Cardiac septum (tissue), 1 donor: ENCODE data around the gene ADCY9. TPM values are rescaled to one million over a fixed set of nuclear protein-coding genes. Genes with fewer than 3 reads are reported as not detected.
A peak's percentile ranks its signal among the peaks of the same experiment; 100 is the strongest.
"Not testable (repeated sequence)": the region's sequence is repeated elsewhere in the genome, so short reads cannot be mapped to it uniquely, and the experiment has no call there.

ENCODE experiments used
- DNase-seq: peaks from one replicate; pipeline ENCODE4 v3.0.0-alpha.2; 2020; ENCODE audit warnings: low spot score
- intact Hi-C: fragments of 100-400 bp; cut with DNase I; formaldehyde crosslinking; loops from one replicate; pipeline ENCODE4 v1.14.0; 2022
- total RNA-seq: library from RNA; stranded (reverse); fragmentation: NEBNext Ultra II Directional; extraction: Animal tissue kit (Norgen Biotek cat#: 25700); gene quantifications from one replicate; pipeline ENCODE4 v1.2.1, GENCODE V29; 2021
- donor health status: DM: no; HTN: no; CAD: no.

ADCY9 gene
- total RNA-seq, 1 donor from 2014 or later, result 44.0 TPM

- intact Hi-C loops, result no loop called here
- no peak for DNase-seq
Observed at GRCh38 chr16:4081047-4081446, 35.2 kb downstream of the ADCY9 start.

GRCh38 chr16:4077174-4077649 lies 39.0 kb downstream of the ADCY9 start:
- DNase-seq, result no peak
- intact Hi-C loops, result no loop called here

GRCh38 chr16:4075534-4075933 lies 40.7 kb downstream of the ADCY9 start:
- intact Hi-C loops, result no loop called here
- DNase-seq, result no peak

- intact Hi-C loops, DNase-seq: not testable (repeated sequence)
Observed at GRCh38 chr16:4073150-4073549, 43.1 kb downstream of the ADCY9 start.

GRCh38 chr16:4071686-4072561 lies 44.3 kb downstream of the ADCY9 start:
- intact Hi-C loops, result no loop called here
- no peak for DNase-seq

GRCh38 chr16:4070936-4071335 lies 45.3 kb downstream of the ADCY9 start:
- no peak for DNase-seq
- intact Hi-C loops, result no loop called here

DNA sequence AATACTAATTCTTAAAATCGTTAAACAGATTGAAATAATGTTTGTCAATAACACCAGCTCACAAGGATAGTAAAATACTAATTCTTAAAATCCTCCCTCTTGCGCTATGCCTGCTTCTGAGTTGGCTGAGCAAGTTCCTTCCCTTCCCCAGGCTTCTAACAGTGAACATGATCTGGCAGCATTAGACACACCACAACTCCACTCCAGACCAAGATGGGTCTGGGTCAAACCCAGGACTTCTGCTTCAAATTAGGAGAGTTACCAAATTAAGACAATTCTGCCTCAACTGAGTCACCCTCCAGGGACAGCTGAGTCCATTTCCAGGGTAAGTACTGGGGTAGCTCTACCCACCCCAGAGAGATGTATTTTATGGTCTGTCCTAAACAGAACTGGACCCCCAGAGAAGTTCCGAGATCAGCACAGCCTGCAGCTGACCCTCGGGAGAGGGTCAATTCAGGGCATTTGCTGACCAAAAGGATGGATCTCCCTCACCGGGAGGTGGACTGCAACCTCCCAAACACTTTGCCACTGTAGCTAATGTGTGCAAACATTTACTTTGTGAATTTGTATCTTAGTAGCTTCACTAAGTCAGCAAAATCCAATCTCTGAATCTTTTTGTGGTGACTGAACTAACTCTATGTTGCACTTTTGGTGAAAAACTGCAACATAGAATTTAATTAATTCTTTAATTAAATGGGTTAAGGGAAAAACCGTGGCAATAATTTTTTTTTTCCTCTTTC lies 48.8 kb downstream of the ADCY9 start:
- no peak for DNase-seq
- intact Hi-C loops, result no loop called here

DNA sequence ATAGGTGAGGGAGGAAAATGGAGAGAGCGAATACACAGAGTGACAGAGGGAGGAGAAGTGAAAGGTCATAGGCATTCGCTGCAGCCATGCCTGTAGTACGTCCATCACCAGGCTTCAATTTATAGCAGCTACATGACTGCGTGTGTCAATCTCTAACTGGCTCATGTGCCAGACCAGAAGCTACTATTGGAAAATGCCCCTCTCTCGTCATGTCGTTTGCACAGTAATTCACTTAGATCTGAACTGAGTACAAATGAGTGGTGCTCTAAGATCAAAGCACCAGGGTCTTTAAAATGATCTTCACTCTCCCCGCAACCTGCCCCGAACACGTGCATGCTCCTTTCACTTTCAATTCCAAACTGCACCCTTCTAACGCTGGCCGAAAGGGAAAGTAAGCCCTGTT lies 51.3 kb downstream of the ADCY9 start:
- intact Hi-C loops, result no loop called here
- DNase-seq, result no peak

DNA sequence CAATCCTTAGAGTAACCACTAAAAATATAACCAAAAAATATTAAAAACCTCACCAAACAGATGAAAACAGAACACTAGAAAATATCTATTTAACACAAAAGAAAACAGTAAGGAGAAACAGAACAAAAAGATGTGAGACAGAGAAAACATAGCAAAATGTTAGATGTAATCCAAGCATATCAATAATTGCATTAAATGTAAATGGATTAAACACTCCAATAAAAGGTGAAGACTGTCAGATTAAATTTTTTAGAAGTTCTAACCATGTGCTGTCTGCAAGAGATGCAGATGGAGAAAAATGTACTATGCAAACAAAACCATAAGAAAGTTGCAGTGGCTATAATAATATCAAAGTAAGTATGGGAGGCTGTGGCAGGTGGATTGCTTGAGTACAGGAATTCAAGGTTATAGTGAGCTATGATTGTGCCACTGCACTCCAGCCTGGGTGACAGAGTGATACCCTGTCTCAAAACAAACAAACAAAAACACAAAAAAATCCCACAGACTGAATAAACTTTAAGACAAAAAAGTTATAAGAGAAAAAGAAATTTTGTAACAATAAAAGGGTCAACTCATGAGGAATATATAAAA lies 53.9 kb downstream of the ADCY9 start:
- no peak for DNase-seq
- intact Hi-C loops, result no loop called here

DNA sequence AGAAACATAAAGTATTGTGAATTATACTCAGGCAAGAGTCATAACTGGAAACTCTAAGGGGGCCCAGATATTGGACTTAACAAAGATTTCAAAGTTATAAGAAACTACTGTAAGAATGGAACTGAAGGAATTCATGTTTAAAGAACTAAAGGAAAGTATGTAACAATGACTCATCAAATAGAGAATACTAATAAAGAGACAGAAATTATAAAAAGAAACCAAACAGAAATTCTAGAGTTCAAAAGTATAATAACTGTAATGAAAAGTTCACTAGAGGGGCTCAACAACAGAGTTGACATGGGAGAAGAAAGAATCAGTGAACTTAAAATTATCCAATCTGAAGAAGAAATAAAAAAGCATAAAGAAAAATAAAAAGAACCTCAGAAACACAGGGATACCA lies 55.4 kb downstream of the ADCY9 start:
- intact Hi-C loops, result no loop called here
- DNase-seq, result no peak

DNA sequence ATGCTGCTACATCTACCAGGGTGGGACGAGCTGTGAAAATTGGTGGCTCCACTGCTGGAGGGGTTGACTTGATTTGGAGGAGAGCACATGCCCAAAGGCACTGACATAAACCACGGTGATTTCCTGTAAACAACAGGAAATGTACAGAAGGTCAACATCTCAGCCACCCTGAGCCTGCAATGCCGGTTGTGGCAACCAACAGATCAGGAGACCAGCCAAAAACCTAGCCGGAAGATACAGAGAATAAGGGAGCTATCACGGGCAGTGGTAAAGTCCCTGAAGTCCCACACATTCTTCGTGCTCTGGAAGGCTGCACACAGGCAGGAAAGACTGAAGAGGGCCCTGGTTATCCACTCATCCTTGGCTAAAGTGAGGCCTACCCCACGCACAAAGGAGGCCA lies 56.2 kb downstream of the ADCY9 start:
- DNase-seq, result no peak
- intact Hi-C loops, result no loop called here

GRCh38 chr16:4058386-4058785 lies 57.9 kb downstream of the ADCY9 start:
- DNase-seq, result no peak
- intact Hi-C loops, result loop anchor here (10.0 kb wide), 1 partner anchor 56 kb away; the partner anchor contains the start of gene ADCY9

DNA sequence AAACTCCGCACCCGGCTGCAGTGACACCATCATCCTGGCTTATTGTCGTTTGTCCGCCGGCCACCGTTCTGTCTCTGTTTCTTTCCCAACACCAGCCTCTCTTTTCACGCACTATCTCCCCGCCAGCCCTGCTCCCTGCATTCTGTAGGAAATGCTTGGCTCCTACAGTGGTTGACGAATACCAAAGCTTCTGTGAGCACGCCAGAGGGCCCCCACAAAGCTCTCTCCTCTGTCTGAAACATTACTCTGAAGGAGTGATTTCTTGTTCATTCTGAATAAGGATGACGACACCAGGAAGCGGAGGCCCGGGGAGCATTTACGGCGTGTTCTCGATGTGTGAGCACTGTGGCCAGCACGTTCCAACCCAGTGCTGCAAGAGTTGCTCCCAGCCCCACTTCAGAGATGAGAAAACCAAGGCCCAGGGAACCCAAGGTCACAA lies 58.8 kb downstream of the ADCY9 start:
- intact Hi-C loops, result loop anchor here (10.0 kb wide), 1 partner anchor 57 kb away; the partner anchor contains the start of gene ADCY9
- DNase-seq, result no peak

DNA sequence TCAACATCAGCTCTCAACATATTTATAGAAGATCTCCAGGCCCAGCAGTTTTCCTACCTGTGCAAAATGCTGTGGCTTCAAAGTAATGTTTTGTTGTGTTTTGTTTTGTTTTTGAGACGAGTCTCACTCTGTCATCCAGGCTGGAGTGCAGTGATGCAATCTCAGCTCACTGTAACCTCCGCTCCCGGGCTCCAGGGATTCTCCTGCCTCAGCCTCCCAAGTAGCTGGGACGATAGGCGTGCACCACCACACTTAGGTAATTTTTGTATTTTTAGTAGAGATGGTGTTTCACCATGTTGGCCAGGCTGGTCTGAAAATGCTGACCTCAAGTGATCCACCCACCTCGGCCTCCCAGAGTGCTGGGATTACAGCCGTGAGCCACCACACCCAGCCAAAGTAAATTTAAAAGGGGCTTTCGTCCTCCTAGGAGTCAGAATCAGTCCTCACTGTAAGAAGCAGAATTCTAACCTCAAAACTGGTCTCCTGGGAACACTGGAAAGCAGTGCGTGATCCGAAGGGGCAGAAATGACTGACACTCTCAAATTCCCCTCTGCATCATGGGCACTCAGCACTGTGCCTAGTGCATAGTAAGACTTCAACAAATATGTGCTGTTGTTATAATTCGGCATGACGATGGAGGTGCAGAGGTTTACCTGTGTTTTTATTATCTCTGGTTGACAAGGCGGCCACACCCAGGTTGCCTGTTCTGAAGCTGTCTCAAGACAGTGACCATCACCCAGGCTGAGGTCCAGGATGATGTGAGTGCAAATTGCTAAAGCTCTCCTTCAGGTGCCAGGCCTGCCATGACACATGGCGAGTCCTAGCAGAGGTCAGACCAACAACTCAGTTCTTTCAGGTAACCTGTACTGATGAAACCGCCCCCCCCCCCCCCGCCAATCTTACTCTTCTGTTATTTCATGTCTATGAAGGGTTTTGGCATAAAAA lies 59.8 kb downstream of the ADCY9 start:
- no peak for DNase-seq

GRCh38 chr16:4055748-4056147 lies 60.5 kb downstream of the ADCY9 start:
- intact Hi-C loops, result loop anchor here (10.0 kb wide), 1 partner anchor 59 kb away; the partner anchor contains the start of gene ADCY9
- DNase-seq, result no peak

More for the DNA sequence above, 59.8 kb downstream of the ADCY9 start:
- intact Hi-C loops, result loop anchor here (10.0 kb wide), 1 partner anchor 58 kb away; the partner anchor contains the start of gene ADCY9

DNA sequence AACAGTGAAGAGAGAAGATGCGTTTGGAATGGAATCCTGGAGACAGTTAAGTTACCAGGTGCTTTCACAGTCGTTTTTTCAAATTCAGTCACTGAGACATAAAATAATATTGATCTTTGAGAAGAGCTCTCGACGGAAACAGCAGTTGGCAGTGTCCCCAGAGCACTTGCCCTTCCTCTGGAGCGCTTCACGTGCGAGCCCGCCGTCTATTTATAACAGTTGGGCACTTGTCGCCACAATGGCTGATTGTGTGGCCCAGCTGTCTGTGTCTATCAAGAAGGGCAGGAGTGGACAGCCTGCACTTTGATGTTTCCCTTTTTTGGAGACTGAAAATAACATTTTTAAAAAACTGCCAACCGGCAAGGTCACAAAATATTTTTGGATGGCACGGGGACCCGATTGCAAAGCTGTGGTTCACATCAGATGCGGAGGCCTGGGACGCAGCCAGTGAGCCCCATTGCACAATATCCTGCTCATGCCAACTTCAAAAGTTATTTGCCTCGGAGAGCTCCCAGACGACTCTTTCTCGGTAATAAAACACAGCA lies 62.9 kb downstream of the ADCY9 start:
- DNase-seq, result peak; percentile 85
- intact Hi-C loops, result loop anchor here (2.0 to 10.0 kb wide), 2 partner anchors 37 to 61 kb away; partner anchors contain the start of gene ADCY9

DNA sequence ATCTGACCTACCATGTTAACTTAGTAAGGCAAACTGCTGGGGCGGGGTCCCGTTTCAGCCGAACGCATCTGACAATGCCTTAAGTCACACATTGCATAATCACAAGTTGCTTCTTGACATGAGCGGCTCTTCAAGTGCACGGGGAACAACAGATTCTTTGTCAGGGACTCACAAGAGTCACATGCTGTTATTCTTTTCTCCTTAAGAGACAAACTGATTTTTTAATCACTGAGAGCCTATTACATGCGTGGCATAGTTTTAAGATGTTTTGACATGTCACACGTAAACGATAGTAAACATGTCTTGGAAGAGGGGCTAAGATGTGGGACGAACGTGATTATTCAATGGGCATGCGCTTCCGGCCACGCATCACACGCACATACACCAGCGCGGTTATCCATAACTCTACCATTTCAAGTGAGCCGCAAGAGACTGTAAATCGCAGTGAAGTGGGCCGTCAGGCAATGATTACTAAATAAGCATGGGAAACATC lies 63.4 kb downstream of the ADCY9 start:
- no peak for DNase-seq
- intact Hi-C loops, result loop anchor here (2.0 to 10.0 kb wide), 2 partner anchors 38 to 62 kb away; partner anchors contain the start of gene ADCY9

DNA sequence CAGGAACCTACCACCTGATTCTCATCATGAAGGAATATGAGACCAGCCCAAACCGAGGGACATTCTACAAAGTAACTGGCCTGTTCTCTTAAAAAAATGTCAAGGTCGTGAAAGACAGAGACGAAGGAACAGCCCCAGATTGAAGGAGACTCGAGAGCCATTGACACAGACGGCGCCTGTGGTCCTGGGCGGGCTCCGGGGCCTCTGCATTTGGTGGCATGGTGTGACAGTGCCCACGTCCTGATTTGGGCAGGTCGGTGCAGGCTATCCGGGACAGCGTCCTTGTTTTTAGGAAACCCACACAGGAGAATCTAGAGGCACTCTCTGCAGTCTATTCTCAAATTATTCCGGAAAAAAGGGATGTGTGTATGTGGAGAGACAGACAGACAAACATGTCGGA lies 64.1 kb downstream of the ADCY9 start:
- intact Hi-C loops, result loop anchor here (2.0 to 10.0 kb wide), 2 partner anchors 39 to 63 kb away; partner anchors contain the start of gene ADCY9
- no peak for DNase-seq
